ENCODE data around the gene ACRV1.

DNA sequence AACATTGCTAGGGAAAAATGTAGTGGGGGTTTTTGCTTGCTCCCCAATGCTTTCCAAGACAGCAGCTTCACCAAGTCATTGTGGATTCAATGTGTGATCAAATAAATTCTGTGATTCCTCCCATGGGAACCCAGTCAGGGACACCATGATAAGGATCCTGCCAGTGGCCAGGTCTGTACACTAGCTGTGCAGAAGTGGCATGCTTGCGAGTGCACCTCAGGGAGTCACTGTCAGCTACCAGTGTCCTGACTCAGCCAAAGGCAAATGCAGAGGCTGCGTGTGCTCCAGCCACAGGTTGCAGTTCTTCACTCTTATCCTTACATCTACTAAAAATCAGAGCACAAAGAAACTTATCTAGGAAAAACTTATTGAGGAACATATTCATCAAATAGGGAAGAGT, 9.4 kb upstream of the ACRV1 start:
- TF ChIP-seq, protein P1, sequence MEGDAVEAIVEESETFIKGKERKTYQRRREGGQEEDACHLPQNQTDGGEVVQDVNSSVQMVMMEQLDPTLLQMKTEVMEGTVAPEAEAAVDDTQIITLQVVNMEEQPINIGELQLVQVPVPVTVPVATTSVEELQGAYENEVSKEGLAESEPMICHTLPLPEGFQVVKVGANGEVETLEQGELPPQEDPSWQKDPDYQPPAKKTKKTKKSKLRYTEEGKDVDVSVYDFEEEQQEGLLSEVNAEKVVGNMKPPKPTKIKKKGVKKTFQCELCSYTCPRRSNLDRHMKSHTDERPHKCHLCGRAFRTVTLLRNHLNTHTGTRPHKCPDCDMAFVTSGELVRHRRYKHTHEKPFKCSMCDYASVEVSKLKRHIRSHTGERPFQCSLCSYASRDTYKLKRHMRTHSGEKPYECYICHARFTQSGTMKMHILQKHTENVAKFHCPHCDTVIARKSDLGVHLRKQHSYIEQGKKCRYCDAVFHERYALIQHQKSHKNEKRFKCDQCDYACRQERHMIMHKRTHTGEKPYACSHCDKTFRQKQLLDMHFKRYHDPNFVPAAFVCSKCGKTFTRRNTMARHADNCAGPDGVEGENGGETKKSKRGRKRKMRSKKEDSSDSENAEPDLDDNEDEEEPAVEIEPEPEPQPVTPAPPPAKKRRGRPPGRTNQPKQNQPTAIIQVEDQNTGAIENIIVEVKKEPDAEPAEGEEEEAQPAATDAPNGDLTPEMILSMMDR (IDR thresholded peaks at IDR 0.05; ENCODE audit: low read depth, low read length): no peak
- TF ChIP-seq EZH2phosphoT487 (IDR thresholded peaks at IDR 0.05; ENCODE audit: low read depth): no peak
